HG03039 (cell line): Measurements from ENCODE around the gene MKRN2OS.
A peak's percentile ranks its signal among the peaks of the same experiment; 100 is the strongest.
"Not testable (repeated sequence)": the region's sequence is repeated elsewhere in the genome, so short reads cannot be mapped to it uniquely, and the experiment has no call there.

Experiments used
- ATAC-seq: cut with Tn5 transposase; IDR thresholded peaks from one replicate; pipeline ENCODE4 v1.9.1; 2021; ENCODE audit warnings: mild to moderate bottlenecking, moderate library complexity; ENCODE audit not compliant: unreplicated experiment

MKRN2OS gene

GRCh38 chr3:12562451-12562850 lies 17.2 kb upstream of the MKRN2OS start:
- no peak for ATAC-seq

GRCh38 chr3:12561397-12561796 lies 16.1 kb upstream of the MKRN2OS start:
- ATAC-seq = no peak

GRCh38 chr3:12560505-12561190 lies 15.3 kb upstream of the MKRN2OS start:
- no peak for ATAC-seq

- ATAC-seq = no peak
Measured at GRCh38 chr3:12559520-12559919, 14.2 kb upstream of the MKRN2OS start.

GRCh38 chr3:12558706-12559105 lies 13.4 kb upstream of the MKRN2OS start:
- ATAC-seq = no peak

- no peak for ATAC-seq
Measured at GRCh38 chr3:12557473-12558100, 12.3 kb upstream of the MKRN2OS start.

- peak; percentile 79 for ATAC-seq
Measured at GRCh38 chr3:12556690-12557472, 11.6 kb upstream of the MKRN2OS start, which contains the start of gene MKRN2. Gene MKRN2 (plus strand): TSS chr3:12557087. CDS start chr3:12557151, 64 bp downstream.

GRCh38 chr3:12556314-12556689 lies 11.0 kb upstream of the MKRN2OS start:
- no peak for ATAC-seq

GRCh38 chr3:12553921-12554391 lies 8.7 kb upstream of the MKRN2OS start:
- no peak for ATAC-seq

GRCh38 chr3:12549971-12550760 lies 4.9 kb upstream of the MKRN2OS start:
- ATAC-seq = no peak

- no peak for ATAC-seq
Measured at GRCh38 chr3:12544652-12545472, 437 bp downstream of the MKRN2OS start.

- not testable (repeated sequence) for ATAC-seq
Measured at GRCh38 chr3:12543497-12543896, 1.8 kb downstream of the MKRN2OS start.

GRCh38 chr3:12541625-12542024 lies 3.7 kb downstream of the MKRN2OS start:
- no peak for ATAC-seq

GRCh38 chr3:12536423-12536822 lies 8.9 kb downstream of the MKRN2OS start:
- ATAC-seq = no peak

- ATAC-seq = no peak
Measured at GRCh38 chr3:12532182-12532581, 13.1 kb downstream of the MKRN2OS start.

- no peak for ATAC-seq
Measured at GRCh38 chr3:12527757-12528143, 17.5 kb downstream of the MKRN2OS start.

GRCh38 chr3:12522721-12523120 lies 22.6 kb downstream of the MKRN2OS start:
- no peak for ATAC-seq

GRCh38 chr3:12521010-12521409 lies 24.3 kb downstream of the MKRN2OS start:
- ATAC-seq = no peak

GRCh38 chr3:12518261-12519028 lies 26.9 kb downstream of the MKRN2OS start:
- ATAC-seq = no peak
